ENCODE results near the gene KIF6.

KIF6 gene

DNA sequence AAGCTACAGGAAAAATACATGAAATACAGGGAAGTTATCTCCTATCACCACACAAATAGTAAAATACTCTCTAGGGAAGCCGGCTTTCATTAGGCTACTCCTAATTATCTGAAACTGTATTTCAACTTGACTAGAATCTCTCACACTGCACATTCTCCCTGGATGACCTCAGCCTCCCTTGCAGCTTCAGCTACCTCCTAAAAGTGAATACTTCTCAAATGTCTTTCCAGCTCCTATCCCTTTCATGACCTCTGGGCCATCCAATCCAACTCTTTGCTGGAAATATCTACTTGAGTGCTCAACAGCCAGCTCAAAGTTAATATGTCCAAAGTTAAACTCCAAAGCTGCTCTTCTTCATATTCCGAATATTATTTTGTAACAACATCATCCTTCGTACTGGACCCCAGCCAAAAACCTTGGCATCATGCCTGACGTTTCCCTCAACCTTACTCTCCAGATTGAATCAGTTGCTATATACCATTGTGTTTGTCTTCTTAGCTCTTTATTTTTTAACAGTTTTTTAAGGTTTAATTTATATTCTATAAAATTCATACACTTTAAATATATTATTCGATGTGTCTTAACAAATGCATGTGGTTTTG lies 29.4 kb upstream of the KIF6 start:
- TF ChIP-seq, protein P1, sequence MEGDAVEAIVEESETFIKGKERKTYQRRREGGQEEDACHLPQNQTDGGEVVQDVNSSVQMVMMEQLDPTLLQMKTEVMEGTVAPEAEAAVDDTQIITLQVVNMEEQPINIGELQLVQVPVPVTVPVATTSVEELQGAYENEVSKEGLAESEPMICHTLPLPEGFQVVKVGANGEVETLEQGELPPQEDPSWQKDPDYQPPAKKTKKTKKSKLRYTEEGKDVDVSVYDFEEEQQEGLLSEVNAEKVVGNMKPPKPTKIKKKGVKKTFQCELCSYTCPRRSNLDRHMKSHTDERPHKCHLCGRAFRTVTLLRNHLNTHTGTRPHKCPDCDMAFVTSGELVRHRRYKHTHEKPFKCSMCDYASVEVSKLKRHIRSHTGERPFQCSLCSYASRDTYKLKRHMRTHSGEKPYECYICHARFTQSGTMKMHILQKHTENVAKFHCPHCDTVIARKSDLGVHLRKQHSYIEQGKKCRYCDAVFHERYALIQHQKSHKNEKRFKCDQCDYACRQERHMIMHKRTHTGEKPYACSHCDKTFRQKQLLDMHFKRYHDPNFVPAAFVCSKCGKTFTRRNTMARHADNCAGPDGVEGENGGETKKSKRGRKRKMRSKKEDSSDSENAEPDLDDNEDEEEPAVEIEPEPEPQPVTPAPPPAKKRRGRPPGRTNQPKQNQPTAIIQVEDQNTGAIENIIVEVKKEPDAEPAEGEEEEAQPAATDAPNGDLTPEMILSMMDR (IDR thresholded peaks at IDR 0.05; ENCODE audit: low read depth, low read length), result no peak
- Histone ChIP-seq H3K36me3 (no peaks in the 10 kb centered on the region), H3K27ac (no peak overlapping the region)

DNA sequence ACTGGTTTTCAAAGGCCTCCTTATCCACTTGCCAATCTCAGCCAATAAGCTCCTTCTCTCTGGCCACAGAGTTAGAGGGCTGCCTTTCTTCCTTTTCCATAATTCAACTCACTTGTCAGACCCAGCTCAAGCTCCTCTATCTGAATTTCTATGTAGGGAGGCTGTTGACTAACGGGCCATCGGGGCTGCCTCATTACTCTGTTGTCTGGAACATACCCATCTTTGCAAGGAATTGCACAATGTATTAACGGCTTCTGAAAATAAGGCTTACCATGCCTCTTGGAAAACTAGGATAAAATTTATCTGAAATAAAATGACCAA lies 28.5 kb upstream of the KIF6 start:
- Histone ChIP-seq H3K27ac (no peak overlapping the region), H3K36me3 (no peaks in the 10 kb centered on the region), H3K4me3 (ENCODE audit: low read depth, low read length) (no peak overlapping the region), H3K9me3 (ENCODE audit: severe bottlenecking) (no peaks in the 10 kb centered on the region), H3K27me3 (ENCODE audit: insufficient read depth, low read depth, severe bottlenecking) (no peaks in the 10 kb centered on the region)
- TF ChIP-seq, protein P1 (IDR thresholded peaks at IDR 0.05; ENCODE audit: low read depth, low read length), result no peak
- no peak for DNase-seq

More for the DNA sequence above, 29.4 kb upstream of the KIF6 start:
- H3K4me3 ChIP-seq (ENCODE audit: low read depth, low read length), result no peak overlapping the region
- no peaks in the 10 kb centered on the region for H3K9me3 ChIP-seq (ENCODE audit: severe bottlenecking)
- H3K27me3 ChIP-seq (ENCODE audit: insufficient read depth, low read depth, severe bottlenecking), result no peaks in the 10 kb centered on the region
- no peak for DNase-seq

DNA sequence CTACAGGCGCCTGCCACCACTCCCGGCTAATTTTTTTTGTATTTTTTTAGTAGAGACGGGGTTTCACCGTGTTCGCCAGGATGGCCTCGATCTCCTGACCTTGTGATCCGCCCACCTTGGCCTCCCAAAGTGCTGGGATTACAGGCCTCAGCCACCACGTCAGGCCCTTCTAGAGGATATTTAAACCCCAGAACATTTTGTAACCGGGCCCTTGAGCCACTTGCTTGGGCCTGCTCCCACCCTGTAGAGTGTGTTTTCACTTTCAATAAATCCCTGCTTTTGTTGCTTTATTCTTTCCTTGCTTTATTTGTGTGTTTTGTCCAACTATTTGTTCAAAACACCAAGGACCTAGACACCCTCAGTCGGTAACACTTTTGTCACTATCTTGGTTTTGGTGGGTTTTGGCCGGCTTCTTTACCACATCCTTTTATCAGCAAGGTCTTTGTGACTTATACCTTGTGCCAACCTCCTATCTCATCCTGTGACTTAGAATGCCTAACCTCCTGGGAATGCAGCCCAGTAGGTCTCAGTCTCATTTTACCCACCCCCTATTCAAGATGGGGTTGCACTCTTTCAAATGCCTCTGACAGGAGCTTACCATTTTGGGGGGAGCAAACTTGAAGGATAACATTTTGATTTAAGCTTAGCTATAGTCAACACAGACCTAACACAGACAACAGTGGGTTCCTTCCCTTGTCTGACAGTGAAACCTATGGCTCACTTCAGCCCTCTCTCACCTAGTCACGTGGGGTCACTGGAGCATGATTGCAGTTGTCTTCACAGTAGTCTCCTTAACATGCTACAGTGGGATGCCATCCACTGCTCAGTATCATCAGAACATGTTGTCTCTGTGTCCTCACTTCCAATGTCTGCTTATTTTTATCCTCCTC lies 27.9 kb upstream of the KIF6 start:
- no peaks in the 10 kb centered on the region for H3K9me3 ChIP-seq (ENCODE audit: severe bottlenecking)
- H3K36me3 ChIP-seq, result no peaks in the 10 kb centered on the region
- TF ChIP-seq, protein P1 (IDR thresholded peaks at IDR 0.05; ENCODE audit: low read depth, low read length), result no peak
- no peak for DNase-seq
- H3K27me3 ChIP-seq (ENCODE audit: insufficient read depth, low read depth, severe bottlenecking), result no peaks in the 10 kb centered on the region
- no peak overlapping the region for H3K4me3 ChIP-seq (ENCODE audit: low read depth, low read length)
- H3K27ac ChIP-seq, result no peak overlapping the region

DNA sequence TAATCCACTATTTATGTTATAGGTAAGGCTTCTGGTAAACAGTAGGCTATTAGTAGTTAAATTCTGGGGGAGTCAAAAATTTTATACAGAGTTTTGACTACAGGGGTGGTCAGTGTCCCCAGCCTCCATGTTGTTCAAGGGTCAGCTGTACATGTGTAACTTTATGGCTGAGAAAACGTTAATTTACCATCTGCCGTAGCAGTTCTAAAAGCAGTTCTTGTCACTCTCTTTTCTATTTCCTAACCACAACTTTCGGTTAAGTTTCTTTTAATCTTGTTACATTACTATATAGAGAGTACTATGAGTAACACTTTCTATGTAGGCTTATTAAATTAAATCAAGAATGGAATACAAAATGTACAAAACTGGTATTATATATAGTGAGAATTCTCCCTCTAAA lies 21.6 kb upstream of the KIF6 start:
- no peak for DNase-seq
- Histone ChIP-seq H3K27ac (no peak overlapping the region), H3K4me3 (ENCODE audit: low read depth, low read length) (no peak overlapping the region), H3K9me3 (ENCODE audit: severe bottlenecking) (no peaks in the 10 kb centered on the region), H3K36me3 (no peaks in the 10 kb centered on the region), H3K27me3 (ENCODE audit: insufficient read depth, low read depth, severe bottlenecking) (no peaks in the 10 kb centered on the region)
- TF ChIP-seq, protein P1 (IDR thresholded peaks at IDR 0.05; ENCODE audit: low read depth, low read length), result no peak

DNA sequence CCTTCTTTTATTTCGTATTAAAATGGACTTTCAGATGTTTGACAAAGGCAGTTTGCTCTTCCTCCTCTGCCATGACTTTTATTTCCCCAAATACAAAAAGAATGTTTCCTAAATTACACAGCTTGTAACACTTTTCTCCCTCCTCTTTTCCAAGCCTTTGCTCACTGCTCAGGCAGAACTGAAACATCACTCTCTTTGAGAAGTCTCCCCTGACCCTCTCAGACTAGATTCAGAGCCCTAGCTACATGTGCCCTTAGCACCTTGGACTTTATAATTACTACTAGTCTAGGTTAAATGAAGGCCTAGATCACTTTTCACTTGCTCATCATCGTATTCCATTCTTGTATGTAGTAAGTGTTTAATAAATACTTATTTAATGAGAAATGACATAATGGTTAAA lies 8.5 kb upstream of the KIF6 start:
- DNase-seq, result no peak
- Histone ChIP-seq H3K27me3 (ENCODE audit: insufficient read depth, low read depth, severe bottlenecking) (no peaks in the 10 kb centered on the region), H3K9me3 (ENCODE audit: severe bottlenecking) (no peaks in the 10 kb centered on the region), H3K4me3 (ENCODE audit: low read depth, low read length) (no peak overlapping the region), H3K36me3 (no peaks in the 10 kb centered on the region; the same call in 1 of the 2 replicates), H3K27ac (no peak overlapping the region)
- TF ChIP-seq, protein P1 (IDR thresholded peaks at IDR 0.05; ENCODE audit: low read depth, low read length), result no peak
